GM10266 (cell line): ENCODE results near the gene RBP4.

Experiments
- DNase-seq: peaks from one replicate; pipeline ENCODE4 v3.0.0; 2012; ENCODE audit errors: extremely low spot score
- CTCF ChIP-seq: IDR thresholded peaks from 2 replicates; pipeline ENCODE4 v1.5.1; 2012; ENCODE audit warnings: mild to moderate bottlenecking, low read depth; ENCODE audit not compliant: control insufficient read depth, insufficient read depth; ENCODE audit errors: missing control alignments

RBP4 gene

GRCh38 chr10:93620925-93621324, 19.9 kb upstream of the RBP4 start:
- no peak for DNase-seq
- no peak for TF ChIP-seq CTCF

GRCh38 chr10:93615576-93616235, 14.7 kb upstream of the RBP4 start:
- DNase-seq = no peak

GRCh38 chr10:93614101-93614825, 13.2 kb upstream of the RBP4 start:
- DNase-seq = no peak
- no peak for TF ChIP-seq CTCF

More at GRCh38 chr10:93615576-93616235, 14.7 kb upstream of the RBP4 start:
- TF ChIP-seq CTCF = no peak

- no peak for TF ChIP-seq CTCF
- no peak for DNase-seq
Observed at GRCh38 chr10:93613126-93613525, 12.1 kb upstream of the RBP4 start.

- no peak for DNase-seq
- TF ChIP-seq CTCF = no peak
Observed at GRCh38 chr10:93612311-93612710, 11.3 kb upstream of the RBP4 start, which contains the start of gene PDE6C. Gene PDE6C, plus strand, starts transcription at chr10:93612537. Its CDS starts 189 bp downstream, at chr10:93612726.

- no peak for TF ChIP-seq CTCF
- DNase-seq = no peak
Observed at GRCh38 chr10:93608421-93608820, 7.4 kb upstream of the RBP4 start.

- TF ChIP-seq CTCF = no peak
- DNase-seq = no peak
Observed at GRCh38 chr10:93604146-93604545, 3.1 kb upstream of the RBP4 start.
